GM21515 (cell line): ENCODE measurements around the gene INTS6.

Source experiments
- ATAC-seq: cut with Tn5 transposase; IDR thresholded peaks from one replicate; pipeline ENCODE4 v1.9.1; 2021; ENCODE audit not compliant: unreplicated experiment

Gene INTS6

DNA sequence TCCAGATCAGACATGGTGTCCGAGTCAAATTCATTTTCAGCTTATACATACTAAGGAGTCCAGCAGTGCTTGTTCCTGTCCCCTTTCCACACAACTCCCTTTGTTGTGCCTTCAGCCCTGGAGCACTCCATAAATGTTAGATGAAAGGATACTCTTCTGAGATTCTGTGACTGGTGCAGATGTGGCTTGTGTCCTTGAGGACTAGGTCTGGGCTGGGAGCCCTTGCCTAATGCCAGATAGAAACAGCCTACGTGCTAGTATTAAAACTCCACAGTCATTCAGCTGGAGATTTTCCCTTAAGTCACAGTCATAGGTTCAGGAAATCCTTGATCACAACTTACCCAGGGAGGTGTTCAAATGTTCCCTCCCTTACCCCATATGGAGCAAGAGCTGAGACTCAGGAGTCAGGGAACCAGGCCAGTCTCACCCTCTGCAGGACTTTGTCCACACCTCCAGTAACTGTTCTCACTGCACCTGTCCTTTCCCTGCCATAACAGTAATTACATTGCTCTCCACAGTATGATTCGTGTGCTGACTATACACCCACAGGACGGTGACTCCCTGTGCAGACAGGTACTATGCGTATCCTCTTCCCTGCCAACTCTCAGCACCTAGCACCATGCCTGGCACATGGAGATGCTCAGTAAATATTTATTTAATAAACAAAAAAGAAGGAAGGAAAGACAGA lies 128.9 kb downstream of the INTS6 start:
- no peak for ATAC-seq

DNA sequence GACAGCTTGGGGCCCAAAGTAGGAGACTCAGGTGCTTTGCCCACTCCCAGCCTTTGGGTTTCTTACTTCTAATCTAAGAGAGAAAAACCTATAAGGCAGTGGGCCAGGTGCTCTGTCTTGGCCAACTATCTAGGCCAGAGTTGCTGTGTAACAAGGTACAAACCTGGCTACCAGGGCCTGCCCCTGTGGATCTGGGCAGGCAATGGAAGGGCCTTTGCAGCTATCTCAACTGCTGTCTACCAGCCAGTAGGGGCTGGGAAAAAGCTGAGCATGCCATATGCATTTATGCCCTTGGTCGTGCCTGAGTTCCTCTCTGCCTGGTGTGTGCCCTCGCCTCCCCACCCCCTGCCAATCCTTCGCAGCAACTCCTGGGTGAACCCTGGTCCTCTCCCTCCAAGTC lies 130.0 kb downstream of the INTS6 start:
- no peak for ATAC-seq

DNA sequence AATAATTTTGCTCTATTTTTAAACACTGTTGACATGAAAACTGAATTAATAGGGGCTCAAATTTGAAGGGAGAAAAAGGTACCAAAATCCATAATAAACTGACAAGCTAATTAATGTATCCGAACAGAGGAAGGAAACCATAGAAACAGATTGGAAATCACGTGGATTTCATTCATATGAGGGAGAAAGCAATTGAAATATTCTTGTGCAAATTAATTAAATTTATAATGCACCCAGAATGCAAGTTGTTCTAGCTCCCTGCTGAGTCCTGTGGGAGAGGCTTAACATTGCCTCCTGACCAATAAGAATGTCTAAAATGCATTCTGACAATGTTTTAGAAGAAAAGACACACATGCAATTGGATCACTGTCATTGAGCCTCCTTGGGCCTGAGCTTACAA lies 131.0 kb downstream of the INTS6 start:
- no peak for ATAC-seq

DNA sequence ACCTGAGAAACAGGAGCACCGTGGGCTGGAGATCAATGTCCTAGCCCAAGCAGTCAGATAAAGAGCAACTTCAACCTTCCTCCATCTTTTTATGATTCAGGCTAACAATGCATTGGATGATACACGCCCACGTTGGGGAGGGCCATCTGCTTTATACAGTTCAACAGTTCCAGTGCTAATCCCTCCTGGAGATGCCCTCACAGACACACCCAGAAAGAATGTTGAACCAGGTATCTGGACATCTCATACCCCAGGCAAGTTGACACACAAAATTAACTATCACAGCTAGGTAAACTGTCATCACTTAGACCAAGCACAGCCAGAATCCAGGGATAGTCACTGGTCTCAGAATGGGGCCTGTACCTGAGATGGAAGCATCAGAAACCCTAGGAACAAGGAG lies 134.0 kb downstream of the INTS6 start:
- ATAC-seq = no peak

DNA sequence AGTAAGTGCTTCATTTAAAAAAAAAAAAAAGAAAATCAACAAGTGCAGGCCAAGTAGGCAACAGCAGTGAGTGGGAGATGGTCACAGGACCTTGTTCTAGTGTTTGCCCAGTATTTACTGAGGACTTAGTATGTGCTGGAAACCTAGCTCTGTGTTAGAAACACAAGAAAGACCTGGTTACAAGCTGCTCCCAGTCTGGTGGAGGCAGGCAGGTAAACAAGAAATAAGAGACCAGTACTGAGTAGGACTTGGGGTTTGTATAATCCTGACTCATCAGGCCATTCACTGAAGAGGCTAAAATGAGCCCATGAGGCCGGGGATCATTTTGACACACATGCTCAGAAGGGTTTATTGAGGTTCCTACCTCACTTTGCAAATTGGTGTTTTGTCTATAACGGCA lies 134.8 kb downstream of the INTS6 start:
- ATAC-seq = no peak

DNA sequence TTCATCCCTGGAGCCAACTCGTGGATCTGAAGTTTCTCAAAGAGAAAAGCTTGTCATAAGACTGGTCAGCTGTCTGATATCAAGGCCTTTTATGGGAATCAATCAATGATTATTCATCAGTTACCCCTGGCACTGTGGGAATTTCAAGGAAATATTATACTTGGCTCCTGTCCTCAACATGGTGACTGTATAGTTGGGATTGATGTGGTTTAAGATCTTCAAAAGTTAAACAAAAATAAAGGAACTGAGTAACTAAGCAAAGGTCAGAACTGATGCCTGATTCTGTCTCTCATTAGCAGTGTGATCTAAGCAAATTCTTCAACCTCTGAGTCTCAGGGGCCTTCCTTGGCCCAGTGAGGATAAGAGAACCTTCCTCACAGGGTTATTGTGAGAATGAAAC lies 135.6 kb downstream of the INTS6 start:
- no peak for ATAC-seq

DNA sequence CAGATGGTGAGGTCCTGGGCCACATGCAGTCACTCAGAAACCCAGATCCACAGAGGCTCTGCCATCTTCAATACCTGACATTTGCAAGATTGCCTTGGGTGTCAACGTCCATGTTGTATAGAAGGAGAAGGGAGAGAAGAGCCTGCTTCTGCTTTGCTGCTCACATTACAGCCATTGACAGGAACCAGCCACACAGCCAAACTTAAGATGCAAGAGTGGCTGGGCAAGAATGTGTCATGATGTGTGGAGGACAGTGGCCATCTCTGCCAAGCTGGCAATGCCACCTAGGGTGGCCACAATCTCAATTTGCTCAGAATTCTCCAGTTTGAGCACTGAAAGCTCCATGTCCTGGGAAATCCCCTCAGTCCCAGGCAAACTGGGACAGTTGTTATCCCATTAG lies 139.2 kb downstream of the INTS6 start:
- ATAC-seq = no peak

DNA sequence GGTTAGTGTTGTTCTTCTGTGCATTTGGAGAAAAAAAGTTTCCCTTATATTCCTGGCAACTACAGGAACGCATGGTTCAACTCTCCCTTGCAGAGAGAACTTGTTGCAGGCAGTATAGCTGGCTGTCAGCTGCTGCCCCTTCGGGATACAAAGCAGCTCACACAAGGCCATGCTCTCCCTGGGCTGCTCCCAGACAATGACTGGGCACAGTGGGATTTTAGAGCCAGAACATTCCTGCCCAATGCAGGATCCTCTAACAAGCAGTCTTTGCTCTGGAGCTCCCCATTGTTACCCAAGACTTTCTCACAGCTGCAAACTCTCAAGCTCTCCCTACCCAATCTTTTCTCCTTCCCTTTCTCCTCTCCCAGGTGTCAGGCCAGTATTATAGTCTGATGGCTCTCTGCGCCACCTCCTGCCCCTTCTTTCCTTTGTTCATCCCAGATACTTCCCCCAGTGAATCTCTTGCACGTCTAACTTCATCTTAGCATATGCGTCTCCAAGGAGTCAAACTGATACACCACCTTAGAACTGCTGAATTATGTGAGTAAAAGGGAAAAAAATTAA lies 140.8 kb downstream of the INTS6 start:
- no peak for ATAC-seq
